Rectal smooth muscle tissue (tissue), 1 donor: Measurements from ENCODE around the gene PSMA7.

Source experiments
- H3K27ac ChIP-seq: one replicate; pipeline ENCODE4 v1.7.0; 2013; ENCODE audit warnings: low read depth, low read length, inconsistent platforms
- H3K27me3 ChIP-seq: one replicate; pipeline ENCODE4 v1.7.0; 2013; ENCODE audit warnings: low read length; ENCODE audit not compliant: control insufficient read depth, insufficient read depth
- H3K36me3 ChIP-seq: one replicate; pipeline ENCODE4 v1.7.0; 2013; ENCODE audit warnings: low read length; ENCODE audit not compliant: control insufficient read depth, insufficient read depth
- H3K4me1 ChIP-seq: one replicate; pipeline ENCODE4 v1.7.0; 2013; ENCODE audit warnings: low read length; ENCODE audit not compliant: control insufficient read depth, insufficient read depth
- H3K4me3 ChIP-seq: one replicate; pipeline ENCODE4 v1.7.0; 2013; ENCODE audit warnings: low read length
- H3K9ac ChIP-seq: one replicate; pipeline ENCODE4 v1.7.0; 2013; ENCODE audit warnings: low read length

Gene PSMA7

GRCh38 chr20:62165762-62166399, 22.7 kb upstream of the PSMA7 start:
- no peaks in the 10 kb centered on the region for H3K27me3 ChIP-seq
- no peak overlapping the region for H3K27ac ChIP-seq
- peaks cover 35% of the 10 kb centered on the region for H3K36me3 ChIP-seq
- H3K9ac ChIP-seq = no peak overlapping the region
- H3K4me3 ChIP-seq = no peak overlapping the region
- H3K4me1 ChIP-seq = no peaks in the 10 kb centered on the region

GRCh38 chr20:62164879-62165761, 21.9 kb upstream of the PSMA7 start:
- no peak overlapping the region for H3K4me3 ChIP-seq
- H3K36me3 ChIP-seq = peaks cover 36% of the 10 kb centered on the region
- no peak overlapping the region for H3K9ac ChIP-seq
- no peaks in the 10 kb centered on the region for H3K4me1 ChIP-seq
- no peak overlapping the region for H3K27ac ChIP-seq
- no peaks in the 10 kb centered on the region for H3K27me3 ChIP-seq

GRCh38 chr20:62163986-62164762, 21.0 kb upstream of the PSMA7 start:
- no peak overlapping the region for H3K4me3 ChIP-seq
- peaks cover 38% of the 10 kb centered on the region for H3K36me3 ChIP-seq
- no peaks in the 10 kb centered on the region for H3K4me1 ChIP-seq
- H3K9ac ChIP-seq = no peak overlapping the region
- no peak overlapping the region for H3K27ac ChIP-seq
- H3K27me3 ChIP-seq = no peaks in the 10 kb centered on the region

GRCh38 chr20:62163485-62163865, 20.3 kb upstream of the PSMA7 start:
- Histone ChIP-seq H3K27ac (no peak overlapping the region), H3K9ac (no peak overlapping the region), H3K36me3 (peaks cover 38% of the 10 kb centered on the region)

GRCh38 chr20:62162765-62163484, 19.7 kb upstream of the PSMA7 start:
- no peak overlapping the region for H3K27ac ChIP-seq
- no peak overlapping the region for H3K4me3 ChIP-seq
- H3K36me3 ChIP-seq = peaks cover 38% of the 10 kb centered on the region
- no peaks in the 10 kb centered on the region for H3K27me3 ChIP-seq
- H3K9ac ChIP-seq = no peak overlapping the region
- H3K4me1 ChIP-seq = no peaks in the 10 kb centered on the region

More at GRCh38 chr20:62163485-62163865, 20.3 kb upstream of the PSMA7 start:
- no peaks in the 10 kb centered on the region for H3K27me3 ChIP-seq
- H3K4me1 ChIP-seq = no peaks in the 10 kb centered on the region
- no peak overlapping the region for H3K4me3 ChIP-seq

GRCh38 chr20:62161347-62161746, 18.2 kb upstream of the PSMA7 start:
- Histone ChIP-seq H3K4me1 (no peaks in the 10 kb centered on the region), H3K36me3 (peaks cover 37% of the 10 kb centered on the region), H3K4me3 (no peak overlapping the region), H3K27me3 (no peaks in the 10 kb centered on the region), H3K9ac (no peak overlapping the region), H3K27ac (no peak overlapping the region)

GRCh38 chr20:62160876-62161275, 17.7 kb upstream of the PSMA7 start:
- Histone ChIP-seq H3K4me3 (no peak overlapping the region), H3K27ac (no peak overlapping the region), H3K36me3 (peaks cover 33% of the 10 kb centered on the region), H3K27me3 (no peaks in the 10 kb centered on the region), H3K9ac (no peak overlapping the region), H3K4me1 (no peaks in the 10 kb centered on the region)

- Histone ChIP-seq H3K36me3 (peaks cover 30% of the 10 kb centered on the region), H3K27me3 (no peaks in the 10 kb centered on the region), H3K4me3 (no peak overlapping the region), H3K4me1 (no peaks in the 10 kb centered on the region), H3K9ac (no peak overlapping the region), H3K27ac (no peak overlapping the region)
Measured at GRCh38 chr20:62160253-62160652, 17.1 kb upstream of the PSMA7 start.

- H3K4me3 ChIP-seq = no peak overlapping the region
- no peaks in the 10 kb centered on the region for H3K4me1 ChIP-seq
- no peak overlapping the region for H3K9ac ChIP-seq
- H3K27me3 ChIP-seq = no peaks in the 10 kb centered on the region
- no peak overlapping the region for H3K27ac ChIP-seq
- peaks cover 28% of the 10 kb centered on the region for H3K36me3 ChIP-seq
Measured at GRCh38 chr20:62159839-62160238, 16.6 kb upstream of the PSMA7 start.

GRCh38 chr20:62159052-62159451, 15.9 kb upstream of the PSMA7 start:
- H3K4me3 ChIP-seq = no peak overlapping the region

GRCh38 chr20:62158541-62158940, 15.3 kb upstream of the PSMA7 start:
- Histone ChIP-seq H3K27me3 (no peaks in the 10 kb centered on the region), H3K4me1 (no peaks in the 10 kb centered on the region), H3K36me3 (peaks cover 20% of the 10 kb centered on the region), H3K4me3 (no peak overlapping the region), H3K9ac (no peak overlapping the region), H3K27ac (no peak overlapping the region)

More at GRCh38 chr20:62159052-62159451, 15.9 kb upstream of the PSMA7 start:
- Histone ChIP-seq H3K4me1 (no peaks in the 10 kb centered on the region), H3K27ac (no peak overlapping the region), H3K36me3 (peaks cover 21% of the 10 kb centered on the region), H3K27me3 (no peaks in the 10 kb centered on the region), H3K9ac (no peak overlapping the region)

- Histone ChIP-seq H3K9ac (no peak overlapping the region), H3K27me3 (no peaks in the 10 kb centered on the region), H3K27ac (no peak overlapping the region), H3K4me3 (no peak overlapping the region), H3K4me1 (no peaks in the 10 kb centered on the region), H3K36me3 (peaks cover 20% of the 10 kb centered on the region)
Measured at GRCh38 chr20:62158088-62158400, 14.8 kb upstream of the PSMA7 start.
